D721Med (cell line): ENCODE results near the gene SFXN3.
A peak's percentile ranks its signal among the peaks of the same experiment; 100 is the strongest.

Source experiments
- DNase-seq: peaks from one replicate; pipeline ENCODE4 v3.0.0; 2011; ENCODE audit warnings: low spot score; ENCODE audit not compliant: insufficient read length
- FAIRE-seq: peaks from 2 replicates; lab custom pipeline; 2011; peaks lifted over from hg19 to GRCh38; lab: Jason Lieb, UNC
- CTCF ChIP-seq: IDR thresholded peaks from 2 replicates; pipeline ENCODE4 v1.5.1; 2012; ENCODE audit warnings: mild to moderate bottlenecking, control low read depth; ENCODE audit not compliant: insufficient read depth; ENCODE audit errors: missing control alignments

Gene SFXN3

GRCh38 chr10:101031128-101031795 lies at the start of gene SFXN3, which contains the start of gene PDZD7:
Gene SFXN3 (plus strand): TSS chr10:101031234. CDS start chr10:101034695, 3,461 bp downstream.
Gene PDZD7 (minus strand): TSS chr10:101031129. CDS start chr10:101030219, 910 bp downstream.
- TF ChIP-seq CTCF = no peak
- DNase-seq = peak; percentile 92
- no peak for FAIRE-seq

GRCh38 chr10:100982916-100983830 lies 47.9 kb upstream of the SFXN3 start:
- FAIRE-seq = no peak
- no peak for TF ChIP-seq CTCF
- no peak for DNase-seq

GRCh38 chr10:100983868-100984671 lies 47.0 kb upstream of the SFXN3 start:
- DNase-seq = no peak
- no peak for FAIRE-seq
- TF ChIP-seq CTCF = no peak

GRCh38 chr10:100984672-100985177 lies 46.3 kb upstream of the SFXN3 start:
- TF ChIP-seq CTCF = no peak
- no peak for FAIRE-seq
- DNase-seq = no peak

GRCh38 chr10:100985336-100985735 lies 45.7 kb upstream of the SFXN3 start:
- no peak for TF ChIP-seq CTCF
- FAIRE-seq (no peak), DNase-seq (no peak)

- FAIRE-seq = no peak
- TF ChIP-seq CTCF = no peak
- no peak for DNase-seq
These were observed 44.4 kb upstream of the SFXN3 start for GRCh38 chr10:100986623-100986951.
